ENCODE results near the gene TBCD.

TBCD gene

GRCh38 chr17:82791532-82791931 is 39.7 kb downstream of the TBCD start:
- ATAC-seq (no peak), DNase-seq (no peak)

- no peak for ATAC-seq
- no peak for DNase-seq
Observed at GRCh38 chr17:82793974-82794630, 42.2 kb downstream of the TBCD start.

- DNase-seq (no peak), ATAC-seq (no peak)
Observed at GRCh38 chr17:82794781-82795482, 43.1 kb downstream of the TBCD start.

GRCh38 chr17:82795615-82796014 is 43.8 kb downstream of the TBCD start:
- no peak for DNase-seq

GRCh38 chr17:82797061-82797460 is 45.2 kb downstream of the TBCD start:
- no peak for ATAC-seq
- DNase-seq: no peak

More at GRCh38 chr17:82795615-82796014, 43.8 kb downstream of the TBCD start:
- no peak for ATAC-seq

GRCh38 chr17:82798752-82799151 is 46.9 kb downstream of the TBCD start:
- DNase-seq: no peak
- ATAC-seq: no peak

- ATAC-seq (no peak), DNase-seq (no peak)
Observed at GRCh38 chr17:82799591-82799990, 47.7 kb downstream of the TBCD start.

- ATAC-seq (no peak), DNase-seq (no peak)
Observed at GRCh38 chr17:82800885-82801284, 49.0 kb downstream of the TBCD start.

- ATAC-seq: no peak
- DNase-seq: no peak
Observed at GRCh38 chr17:82801377-82801970, 49.6 kb downstream of the TBCD start.

GRCh38 chr17:82802075-82802780 is 50.4 kb downstream of the TBCD start:
- ATAC-seq: no peak
- no peak for DNase-seq

GRCh38 chr17:82803185-82803584 is 51.3 kb downstream of the TBCD start:
- DNase-seq: no peak
- no peak for ATAC-seq

- no peak for ATAC-seq
Observed at GRCh38 chr17:82803606-82804005, 51.7 kb downstream of the TBCD start.

GRCh38 chr17:82804442-82805191 is 52.8 kb downstream of the TBCD start:
- no peak for ATAC-seq

More at GRCh38 chr17:82803606-82804005, 51.7 kb downstream of the TBCD start:
- DNase-seq: no peak

GRCh38 chr17:82805254-82805653 is 53.4 kb downstream of the TBCD start:
- no peak for DNase-seq
- no peak for ATAC-seq

More at GRCh38 chr17:82804442-82805191, 52.8 kb downstream of the TBCD start:
- DNase-seq: no peak

GRCh38 chr17:82805823-82806222 is 54.0 kb downstream of the TBCD start:
- ATAC-seq: no peak

GRCh38 chr17:82806645-82807044 is 54.8 kb downstream of the TBCD start:
- DNase-seq: no peak
- no peak for ATAC-seq

More at GRCh38 chr17:82805823-82806222, 54.0 kb downstream of the TBCD start:
- no peak for DNase-seq

- ATAC-seq (no peak), DNase-seq (no peak)
Observed at GRCh38 chr17:82807101-82807500, 55.2 kb downstream of the TBCD start.

GRCh38 chr17:82807562-82807961 is 55.7 kb downstream of the TBCD start:
- DNase-seq (no peak), ATAC-seq (no peak)

GRCh38 chr17:82808006-82808405 is 56.1 kb downstream of the TBCD start:
- no peak for ATAC-seq
- no peak for DNase-seq

- no peak for ATAC-seq
- no peak for DNase-seq
Observed at GRCh38 chr17:82808921-82809905, 57.3 kb downstream of the TBCD start.
